Measurements from ENCODE around the gene WSB2. TPM values are rescaled to one million over a fixed set of nuclear protein-coding genes. Genes with fewer than 3 reads are reported as not detected.

The WSB2 gene
- total and polyA plus RNA-seq, 4 donors: 20.4 to 41.7 (median 28.3) TPM

DNA sequence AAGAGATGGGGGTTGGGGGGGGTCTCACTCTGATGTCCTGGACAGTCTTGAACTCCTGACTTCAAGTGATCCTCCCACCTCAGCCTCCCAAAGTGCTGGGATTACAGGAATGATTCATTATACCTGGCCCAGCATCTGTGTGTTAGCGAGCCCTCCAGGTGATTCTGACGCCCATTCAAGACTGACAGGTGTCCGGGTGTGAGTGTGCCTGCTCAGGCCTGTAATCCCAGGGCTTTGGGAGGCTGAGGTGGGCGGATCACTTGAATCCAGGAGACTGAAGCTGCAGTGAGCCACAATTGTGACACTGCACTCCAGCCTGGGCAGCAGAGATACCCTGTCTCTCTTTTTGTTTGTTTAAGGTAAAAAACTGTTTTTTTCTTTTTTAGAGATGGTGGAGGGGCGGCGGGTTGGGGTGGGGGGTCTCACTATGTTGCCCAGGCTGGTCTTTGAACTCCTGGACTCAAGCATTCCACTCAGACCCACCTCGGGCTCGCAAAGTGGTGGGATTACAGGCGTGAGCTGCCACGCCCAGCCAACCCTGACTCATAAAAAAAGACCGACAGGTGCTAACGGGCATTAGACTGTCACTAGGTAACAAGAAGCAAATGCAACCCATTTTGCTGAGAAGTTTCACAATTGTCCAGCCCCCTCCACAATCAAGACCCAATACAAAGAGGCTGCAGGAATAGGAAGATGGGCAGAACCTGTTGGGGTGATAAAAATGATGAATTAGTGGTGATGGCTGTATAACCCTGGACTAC is 38.1 kb upstream of the WSB2 start:
- Histone ChIP-seq H3K9me3 (ENCODE audit: control insufficient read depth in 4 of 4, low read length in 3 of 4) (no peaks in the 10 kb centered on the region), H3K9ac (ENCODE audit: low read depth in 1 of 2, low read length in 2 of 2) (no peak overlapping the region), H3K4me1 (ENCODE audit: control insufficient read depth in 4 of 4, insufficient read depth in 4 of 4, low read length in 3 of 4) (peaks cover 0 to 10% (median 3%) of the 10 kb centered on the region in 4 donors), H3K4me3 (ENCODE audit: low read depth in 1 of 3, low read length in 3 of 3) (no peak overlapping the region), H3K27me3 (ENCODE audit: control insufficient read depth in 4 of 4, insufficient read depth in 4 of 4, low read length in 3 of 4) (no peaks in the 10 kb centered on the region), H3K27ac (ENCODE audit: low read depth in 1 of 2, low read length in 2 of 2) (no peak overlapping the region), H3K36me3 (ENCODE audit: control insufficient read depth in 4 of 4, insufficient read depth in 3 of 4, low read depth in 1 of 4, low read length in 3 of 4) (no peaks in the 10 kb centered on the region)
- TF ChIP-seq JUND (IDR thresholded peaks at IDR 0.05) (no peak), EGR1 (IDR thresholded peaks at IDR 0.05; ENCODE audit: low read depth in 2 of 2) (no peak), RXRA (IDR thresholded peaks at IDR 0.05) (no peak), SP1 (IDR thresholded peaks at IDR 0.05) (no peak)
- WGBS: 90% methylated on average over 12 of the region's 12 CpGs
- DNase-seq (ENCODE audit: low spot score): no peak

DNA sequence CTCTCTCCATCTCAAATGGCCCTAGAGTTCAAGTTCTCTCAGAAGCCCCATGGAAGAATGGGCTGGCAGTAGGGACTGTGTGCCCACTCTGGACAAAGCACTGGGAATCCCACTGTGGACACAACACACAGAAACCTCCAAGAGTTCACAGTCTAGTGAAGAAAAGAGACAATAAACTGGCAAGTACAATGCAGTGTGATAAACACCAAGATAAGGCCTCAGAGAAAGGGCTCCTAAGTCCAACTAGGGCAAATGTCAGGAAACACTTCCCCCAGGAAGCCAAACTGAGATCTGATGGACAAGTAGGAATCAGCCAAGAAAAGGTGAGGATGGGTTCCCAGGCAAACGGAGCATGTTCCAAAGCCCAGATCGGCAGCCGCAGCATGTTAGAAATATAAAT is 37.4 kb upstream of the WSB2 start:
- Histone ChIP-seq H3K9ac (ENCODE audit: low read depth in 1 of 2, low read length in 2 of 2) (no peak overlapping the region), H3K4me1 (ENCODE audit: control insufficient read depth in 4 of 4, insufficient read depth in 4 of 4, low read length in 3 of 4) (peaks cover 0 to 9% (median 3%) of the 10 kb centered on the region in 4 donors), H3K9me3 (ENCODE audit: control insufficient read depth in 4 of 4, low read length in 3 of 4) (no peaks in the 10 kb centered on the region), H3K4me3 (ENCODE audit: low read depth in 1 of 3, low read length in 3 of 3) (no peak overlapping the region), H3K27ac (ENCODE audit: low read depth in 1 of 2, low read length in 2 of 2) (no peak overlapping the region), H3K27me3 (ENCODE audit: control insufficient read depth in 4 of 4, insufficient read depth in 4 of 4, low read length in 3 of 4) (no peaks in the 10 kb centered on the region), H3K36me3 (ENCODE audit: control insufficient read depth in 4 of 4, insufficient read depth in 3 of 4, low read depth in 1 of 4, low read length in 3 of 4) (no peaks in the 10 kb centered on the region)
- DNase-seq (ENCODE audit: low spot score): no peak
- 80% methylated on average over 3 of the region's 3 CpGs for WGBS
- TF ChIP-seq, protein P1, sequence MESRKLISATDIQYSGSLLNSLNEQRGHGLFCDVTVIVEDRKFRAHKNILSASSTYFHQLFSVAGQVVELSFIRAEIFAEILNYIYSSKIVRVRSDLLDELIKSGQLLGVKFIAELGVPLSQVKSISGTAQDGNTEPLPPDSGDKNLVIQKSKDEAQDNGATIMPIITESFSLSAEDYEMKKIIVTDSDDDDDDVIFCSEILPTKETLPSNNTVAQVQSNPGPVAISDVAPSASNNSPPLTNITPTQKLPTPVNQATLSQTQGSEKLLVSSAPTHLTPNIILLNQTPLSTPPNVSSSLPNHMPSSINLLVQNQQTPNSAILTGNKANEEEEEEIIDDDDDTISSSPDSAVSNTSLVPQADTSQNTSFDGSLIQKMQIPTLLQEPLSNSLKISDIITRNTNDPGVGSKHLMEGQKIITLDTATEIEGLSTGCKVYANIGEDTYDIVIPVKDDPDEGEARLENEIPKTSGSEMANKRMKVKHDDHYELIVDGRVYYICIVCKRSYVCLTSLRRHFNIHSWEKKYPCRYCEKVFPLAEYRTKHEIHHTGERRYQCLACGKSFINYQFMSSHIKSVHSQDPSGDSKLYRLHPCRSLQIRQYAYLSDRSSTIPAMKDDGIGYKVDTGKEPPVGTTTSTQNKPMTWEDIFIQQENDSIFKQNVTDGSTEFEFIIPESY (IDR thresholded peaks at IDR 0.05): no peak
- TF ChIP-seq FOXA2 (IDR thresholded peaks at IDR 0.05) (no peak), EGR1 (IDR thresholded peaks at IDR 0.05; ENCODE audit: low read depth in 2 of 2) (no peak), ATF3 (IDR thresholded peaks at IDR 0.05) (no peak), YY1 (IDR thresholded peaks at IDR 0.05) (no peak), HNF4A (conservative IDR thresholded peaks at IDR 0.05) (no peak), NR2F2 (IDR thresholded peaks at IDR 0.05) (no peak), HNF4G (IDR thresholded peaks at IDR 0.05) (no peak), JUND (IDR thresholded peaks at IDR 0.05) (no peak), RXRA (IDR thresholded peaks at IDR 0.05) (no peak), SP1 (IDR thresholded peaks at IDR 0.05) (no peak), CTCF (IDR thresholded peaks at IDR 0.05; ENCODE audit: low read depth, low read length, missing input control) (no peak), FOXA1 (IDR thresholded peaks at IDR 0.05) (no peak), RAD21 (IDR thresholded peaks at IDR 0.05) (no peak), TAF1 (conservative IDR thresholded peaks at IDR 0.05) (no peak), GABPA (IDR thresholded peaks at IDR 0.05 in 1 of 2, conservative IDR thresholded peaks at IDR 0.05 in 1 of 2) (no peak)
- TF ChIP-seq, protein P2, sequence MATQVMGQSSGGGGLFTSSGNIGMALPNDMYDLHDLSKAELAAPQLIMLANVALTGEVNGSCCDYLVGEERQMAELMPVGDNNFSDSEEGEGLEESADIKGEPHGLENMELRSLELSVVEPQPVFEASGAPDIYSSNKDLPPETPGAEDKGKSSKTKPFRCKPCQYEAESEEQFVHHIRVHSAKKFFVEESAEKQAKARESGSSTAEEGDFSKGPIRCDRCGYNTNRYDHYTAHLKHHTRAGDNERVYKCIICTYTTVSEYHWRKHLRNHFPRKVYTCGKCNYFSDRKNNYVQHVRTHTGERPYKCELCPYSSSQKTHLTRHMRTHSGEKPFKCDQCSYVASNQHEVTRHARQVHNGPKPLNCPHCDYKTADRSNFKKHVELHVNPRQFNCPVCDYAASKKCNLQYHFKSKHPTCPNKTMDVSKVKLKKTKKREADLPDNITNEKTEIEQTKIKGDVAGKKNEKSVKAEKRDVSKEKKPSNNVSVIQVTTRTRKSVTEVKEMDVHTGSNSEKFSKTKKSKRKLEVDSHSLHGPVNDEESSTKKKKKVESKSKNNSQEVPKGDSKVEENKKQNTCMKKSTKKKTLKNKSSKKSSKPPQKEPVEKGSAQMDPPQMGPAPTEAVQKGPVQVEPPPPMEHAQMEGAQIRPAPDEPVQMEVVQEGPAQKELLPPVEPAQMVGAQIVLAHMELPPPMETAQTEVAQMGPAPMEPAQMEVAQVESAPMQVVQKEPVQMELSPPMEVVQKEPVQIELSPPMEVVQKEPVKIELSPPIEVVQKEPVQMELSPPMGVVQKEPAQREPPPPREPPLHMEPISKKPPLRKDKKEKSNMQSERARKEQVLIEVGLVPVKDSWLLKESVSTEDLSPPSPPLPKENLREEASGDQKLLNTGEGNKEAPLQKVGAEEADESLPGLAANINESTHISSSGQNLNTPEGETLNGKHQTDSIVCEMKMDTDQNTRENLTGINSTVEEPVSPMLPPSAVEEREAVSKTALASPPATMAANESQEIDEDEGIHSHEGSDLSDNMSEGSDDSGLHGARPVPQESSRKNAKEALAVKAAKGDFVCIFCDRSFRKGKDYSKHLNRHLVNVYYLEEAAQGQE (IDR thresholded peaks at IDR 0.05): no peak
- TF ChIP-seq, protein P3, sequence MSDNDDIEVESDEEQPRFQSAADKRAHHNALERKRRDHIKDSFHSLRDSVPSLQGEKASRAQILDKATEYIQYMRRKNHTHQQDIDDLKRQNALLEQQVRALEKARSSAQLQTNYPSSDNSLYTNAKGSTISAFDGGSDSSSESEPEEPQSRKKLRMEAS (IDR thresholded peaks at IDR 0.05): no peak

Data from liver (tissue), 9 donors.